GM12878 (cell line): ENCODE results near the gene ARHGEF33. TPM values are rescaled to one million over a fixed set of nuclear protein-coding genes. Genes with fewer than 3 reads are reported as not detected.

Experiments used
- ATAC-seq: fragments of 200-7000 bp; cut with Tn5 transposase; 3 replicates; pipeline ENCODE4 v1.9.1; 2020; ENCODE audit warnings: mild to moderate bottlenecking, moderate library complexity
- BruUV-seq: library from RNA; stranded (reverse); fragments of 400-500 nt; replicated peaks from 2 replicates; lab custom pipeline; 2021; lab: Mats Ljungman, UMichigan
- CTCF ChIA-PET: fragments of 300-600 bp; sonication (Branson Sonifier 250); formaldehyde crosslinking; extraction: SDS; loops from one replicate; lab custom pipeline; 2021; ENCODE audit warnings: inconsistent platforms; lab: Yijun Ruan, JAX
- POLR2A ChIA-PET: fragments of 350-600 bp; formaldehyde crosslinking; extraction: SDS; loops from one replicate; lab custom pipeline; 2021; ENCODE audit warnings: inconsistent platforms; lab: Charles Lee
- RAD21 ChIA-PET: fragments of 300-600 bp; sonication (Branson Sonifier 250); formaldehyde crosslinking; loops from one replicate; lab custom pipeline; 2023; ENCODE audit warnings: antibody characterized with exemption; ENCODE audit not compliant: unreplicated experiment; lab: Charles Lee
- SMC1A ChIA-PET: fragments of 300-600 bp; sonication (Branson Sonifier 250); formaldehyde crosslinking; loops from one replicate; lab custom pipeline; 2023; ENCODE audit not compliant: unreplicated experiment, uncharacterized antibody; lab: Charles Lee
- DNase-seq: peaks from one replicate; pipeline ENCODE4 v3.0.0-alpha.2; 2011; ENCODE audit warnings: low read depth, low spot score
- FAIRE-seq: peaks from 3 replicates; lab custom pipeline; 2011; peaks lifted over from hg19 to GRCh38; lab: Jason Lieb, UNC
- H2AFZ ChIP-seq: 2 replicates; pipeline ENCODE4 v1.6.0; 2011; ENCODE audit warnings: low read depth, low read length, control low read depth; ENCODE audit not compliant: control insufficient read depth
- H3K27ac ChIP-seq: 2 replicates; pipeline ENCODE4 v1.5.1; 2011; ENCODE audit warnings: control low read depth; ENCODE audit not compliant: control insufficient read depth, insufficient read depth
- H3K27me3 ChIP-seq, 2 experiments: replicated peaks in 1 of 2; 2 replicates each; pipeline versions ENCODE4 v1.6.0 to v1.6.1; 2011; ENCODE audit warnings: low read length in 1 of 2; ENCODE audit not compliant: control insufficient read depth in 2 of 2, insufficient read depth in 2 of 2
- H3K36me3 ChIP-seq, 2 experiments: 2 replicates each; pipeline ENCODE4 v1.5.1; 2011; ENCODE audit warnings: low read length in 1 of 2; ENCODE audit not compliant: control insufficient read depth in 2 of 2, insufficient read depth in 2 of 2
- H3K4me1 ChIP-seq: 2 replicates; pipeline ENCODE4 v1.6.1; 2011; ENCODE audit warnings: mild to moderate bottlenecking, low read length, moderate library complexity, mixed read lengths; ENCODE audit not compliant: control insufficient read depth, insufficient read depth
- H3K4me2 ChIP-seq: 2 replicates; pipeline ENCODE4 v1.6.0; 2011; ENCODE audit warnings: control low read depth; ENCODE audit not compliant: control insufficient read depth, insufficient read depth
- H3K4me3 ChIP-seq: fragments of 200-600 bp; sonication (generic); 2 replicates; pipeline ENCODE4 v1.5.1; 2016
- H3K79me2 ChIP-seq: 2 replicates; pipeline ENCODE4 v1.6.0; 2011; ENCODE audit warnings: low read length; ENCODE audit not compliant: control insufficient read depth, insufficient read depth
- H3K9ac ChIP-seq: 2 replicates; pipeline ENCODE4 v1.8.0; 2011; ENCODE audit warnings: low read length, control low read depth, mixed read lengths; ENCODE audit not compliant: control insufficient read depth, insufficient read depth
- H3K9me3 ChIP-seq: replicated peaks from 3 replicates; pipeline ENCODE4 v1.5.1; 2011; ENCODE audit warnings: mild to moderate bottlenecking, low read length; ENCODE audit not compliant: control insufficient read depth, insufficient read depth
- H4K20me1 ChIP-seq: 2 replicates; pipeline ENCODE4 v1.6.0; 2011; ENCODE audit not compliant: control insufficient read depth, insufficient read depth
- BCLAF1 ChIP-seq: fragments of 450-650 bp; IDR thresholded peaks from 2 replicates; pipeline ENCODE4 v1.6.1; 2017; ENCODE audit warnings: antibody characterized with exemption, mild to moderate bottlenecking, moderate library complexity
- E2F4 ChIP-seq: IDR thresholded peaks from 2 replicates; pipeline ENCODE4 v1.6.1; 2012; ENCODE audit warnings: low read depth, low read length, improper control_type of control experiment
- FOXK2 ChIP-seq: fragments of 450-650 bp; IDR thresholded peaks from 2 replicates; pipeline ENCODE4 v1.6.1; 2017; ENCODE audit warnings: mild to moderate bottlenecking, moderate library complexity
- KDM1A ChIP-seq: fragments of 200-600 bp; sonication (generic); IDR thresholded peaks from 2 replicates; pipeline ENCODE4 v1.6.1; 2016; ENCODE audit warnings: borderline replicate concordance
- MYC ChIP-seq: IDR thresholded peaks from 2 replicates; pipeline ENCODE4 v1.6.1; 2011; ENCODE audit warnings: mild to moderate bottlenecking, low read length, moderate library complexity, inconsistent platforms; ENCODE audit not compliant: insufficient read depth, insufficient replicate concordance, insufficient read length, severe bottlenecking
- SREBF1 ChIP-seq: IDR thresholded peaks from 2 replicates; pipeline ENCODE4 v1.6.1; 2012; ENCODE audit warnings: mild to moderate bottlenecking, low read length
- STAT1 ChIP-seq: fragments of 450-650 bp; conservative IDR thresholded peaks from 2 replicates; pipeline ENCODE4 v1.6.1; 2014; ENCODE audit warnings: antibody characterized with exemption, mild to moderate bottlenecking
- WGBS: methylation state at CpG from one replicate; pipeline ENCODE4 v1.1.6; 2016; ENCODE audit warnings: low lambda C conversion rate; ENCODE audit not compliant: insufficient replicate concordance, insufficient coverage; ENCODE audit errors: missing lambda C conversion rate; 5-methylcytosine and 5-hydroxymethylcytosine counted together
- in situ Hi-C: fragments of 300-500 bp; cut with MboI; formaldehyde crosslinking; loops from 9 replicates; pipeline ENCODE4 v1.14.3; 2018; ENCODE audit warnings: mixed read lengths
- intact Hi-C: fragments of 100-400 bp; cut with micrococcal nuclease; formaldehyde crosslinking; loops from one replicate; pipeline ENCODE4 v1.14.2; 2022; ENCODE audit not compliant: unreplicated experiment
- polyA plus RNA-seq, 11 experiments: library from polyadenylated mRNA; depleted of rRNA in 4 of 11; unstranded in 6 of 11; stranded (reverse) in 5 of 11; fragments of >200 nt; fragmentation: Nextera tagmentation in 4 of 11; fragmentation: Illumina TruSeq in 1 of 11; extraction: Ambion mirVana in 4 of 11; extraction: Trizol in 1 of 11; gene quantifications; 1 replicate in 1 of 11; 2 replicates in 10 of 11; pipeline versions ENCODE4 v1.2.1 to v1.2.3, GENCODE V29; 2011 to 2016; ENCODE audit warnings: inconsistent platforms in 2 of 11, missing spikeins in 2 of 11, low read depth in 1 of 11
- total RNA-seq, 4 experiments: library from RNA; depleted of rRNA in 3 of 4; stranded (reverse); fragments of >200 nt in 3 of 4; fragmentation: Illumina TruSeq in 1 of 4; extraction: Trizol in 1 of 4; gene quantifications; 2 replicates each; pipeline versions ENCODE4 v1.2.1 to v1.2.3, GENCODE V29; 2013 to 2021

The ARHGEF33 gene
- total and polyA plus RNA-seq, 10 of the 15 experiments (the other 5 are each of a cell fraction or from before 2014, with no cell fraction given), result 0.01 to 0.08 (median 0.05) TPM; not detected in 4

DNA sequence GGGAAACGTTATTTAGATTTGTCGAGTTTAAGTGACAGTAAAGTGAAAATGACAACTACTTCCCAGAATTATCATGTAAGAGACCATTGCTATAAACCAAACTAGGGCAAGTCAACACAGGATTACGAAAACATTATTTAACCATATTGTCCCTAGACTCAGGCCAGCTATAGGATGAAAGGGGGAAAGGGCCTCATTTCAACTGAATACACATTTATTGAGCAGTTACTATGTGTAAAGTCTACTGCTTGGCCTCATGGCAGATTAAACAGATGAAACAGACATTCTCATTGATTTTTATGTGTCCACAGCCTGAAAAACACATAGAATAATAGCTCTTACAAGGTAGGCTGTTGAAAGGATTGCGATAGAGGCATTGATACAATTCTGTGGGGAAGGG is 32.7 kb downstream of the ARHGEF33 start:
- DNase-seq (no peak), FAIRE-seq (no peak), ATAC-seq (no peak)
- Histone ChIP-seq H4K20me1 (no peaks in the 10 kb centered on the region), H3K27me3 (peaks cover 0 to 2% of the 10 kb centered on the region in 2 experiments; a peak in 2 of 4 replicates), H3K4me2 (no peak overlapping the region), H3K4me3 (no peak overlapping the region), H3K36me3 (no peaks in the 10 kb centered on the region), H3K9me3 (no peaks in the 10 kb centered on the region), H3K9ac (no peak overlapping the region), H3K4me1 (no peaks in the 10 kb centered on the region), H3K79me2 (no peaks in the 10 kb centered on the region), H2AFZ (no peak overlapping the region), H3K27ac (no peak overlapping the region)
- WGBS, result 48% methylated on average over 4 of the region's 4 CpGs
- BruUV-seq, result no TSS peak
- in situ Hi-C loops, result no loop called here
- CTCF ChIA-PET, result no interaction called here
- POLR2A ChIA-PET, result no interaction called here
- SMC1A ChIA-PET, result interaction anchor here (1.2 to 1.4 kb wide), 2 partner anchors 20 to 307 kb away, joined by 4 read pairs; no protein-coding TSS in a partner anchor
- no peak for TF ChIP-seq MYC
- no peak for TF ChIP-seq BCLAF1
- no peak for TF ChIP-seq SREBF1
- TF ChIP-seq KDM1A, result no peak
- TF ChIP-seq FOXK2, result no peak
- no peak for TF ChIP-seq E2F4
- TF ChIP-seq STAT1, result no peak
- intact Hi-C loops, result no loop called here
- RAD21 ChIA-PET, result no interaction called here
